Calu3 (cell line): ENCODE measurements around the gene MED12L. TPM values are rescaled to one million over a fixed set of nuclear protein-coding genes. Genes with fewer than 3 reads are reported as not detected.

Experiments
- BruUV-seq: library from RNA; stranded (reverse); fragments of 400-500 nt; replicated peaks from 2 replicates; lab custom pipeline; 2021; lab: Mats Ljungman, UMichigan
- CTCF ChIA-PET: fragments of 300-600 bp; sonication (Branson Sonifier 250); formaldehyde crosslinking; loops from one replicate; lab custom pipeline; 2022; ENCODE audit warnings: antibody characterized with exemption; lab: Charles Lee
- DNase-seq: peaks from one replicate; pipeline ENCODE4 v3.0.0; 2022
- H3K27ac Mint-ChIP-seq: one replicate; pipeline ENCODE4 v1.8.0; 2022; ENCODE audit warnings: mixed read lengths; ENCODE audit not compliant: unreplicated experiment
- H3K27me3 Mint-ChIP-seq: one replicate; pipeline ENCODE4 v1.8.0; 2022; ENCODE audit warnings: mixed read lengths; ENCODE audit not compliant: unreplicated experiment
- H3K36me3 Mint-ChIP-seq: one replicate; pipeline ENCODE4 v1.8.0; 2022; ENCODE audit warnings: mild to moderate bottlenecking, moderate library complexity, mixed read lengths; ENCODE audit not compliant: insufficient read depth, unreplicated experiment
- H3K4me1 Mint-ChIP-seq: one replicate; pipeline ENCODE4 v1.8.0; 2022; ENCODE audit warnings: mild to moderate bottlenecking, low read depth, mixed read lengths; ENCODE audit not compliant: unreplicated experiment
- H3K4me3 Mint-ChIP-seq: one replicate; pipeline ENCODE4 v1.8.0; 2022; ENCODE audit warnings: mild to moderate bottlenecking, low read depth, moderate library complexity, mixed read lengths; ENCODE audit not compliant: unreplicated experiment
- H3K9me3 Mint-ChIP-seq: one replicate; pipeline ENCODE4 v1.8.0; 2022; ENCODE audit warnings: low read depth, mixed read lengths; ENCODE audit not compliant: unreplicated experiment
- CTCF ChIP-seq: fragments of 200-600 bp; IDR thresholded peaks from one replicate; pipeline ENCODE4 v1.8.0; 2022; ENCODE audit warnings: antibody characterized with exemption; ENCODE audit not compliant: unreplicated experiment
- intact Hi-C: fragments of 100-400 bp; cut with micrococcal nuclease; formaldehyde crosslinking; loops from one replicate; pipeline ENCODE4 v1.10.0; 2022; ENCODE audit not compliant: unreplicated experiment
- total RNA-seq: library from RNA; stranded (reverse); gene quantifications from 2 replicates; pipeline ENCODE4 v1.2.3, GENCODE V29; 2022

Gene MED12L
- total RNA-seq, 1 experiment from 2014 or later, result 4.6 TPM

- DNase-seq, result no peak
- no peak overlapping the region for H3K4me3 Mint-ChIP-seq
- no peaks in the 10 kb centered on the region for H3K4me1 Mint-ChIP-seq
- no peak overlapping the region for H3K27ac Mint-ChIP-seq
- CTCF ChIA-PET, result no interaction called here
- H3K9me3 Mint-ChIP-seq, result no peaks in the 10 kb centered on the region
- no TSS peak for BruUV-seq
- intact Hi-C loops, result no loop called here
- no peak for TF ChIP-seq CTCF
- H3K36me3 Mint-ChIP-seq, result no peaks in the 10 kb centered on the region
- no peaks in the 10 kb centered on the region for H3K27me3 Mint-ChIP-seq
These were observed 325.6 kb downstream of the MED12L start for GRCh38 chr3:151410891-151411559.

- no peaks in the 10 kb centered on the region for H3K36me3 Mint-ChIP-seq
- intact Hi-C loops, result no loop called here
These were observed 327.5 kb downstream of the MED12L start for GRCh38 chr3:151412989-151413388.

GRCh38 chr3:151415289-151415688, 329.8 kb downstream of the MED12L start:
- Mint-ChIP-seq H3K9me3 (no peaks in the 10 kb centered on the region), H3K4me3 (no peak overlapping the region), H3K4me1 (no peaks in the 10 kb centered on the region), H3K36me3 (no peaks in the 10 kb centered on the region), H3K27ac (no peak overlapping the region), H3K27me3 (no peaks in the 10 kb centered on the region)
- intact Hi-C loops, result no loop called here
- TF ChIP-seq CTCF, result no peak
- DNase-seq, result no peak
- CTCF ChIA-PET, result no interaction called here
- BruUV-seq, result no TSS peak

More at GRCh38 chr3:151412989-151413388, 327.5 kb downstream of the MED12L start:
- no peaks in the 10 kb centered on the region for H3K4me1 Mint-ChIP-seq
- H3K27ac Mint-ChIP-seq, result no peak overlapping the region
- CTCF ChIA-PET, result no interaction called here
- BruUV-seq, result no TSS peak
- H3K9me3 Mint-ChIP-seq, result no peaks in the 10 kb centered on the region
- peak; percentile 12 for DNase-seq
- H3K27me3 Mint-ChIP-seq, result no peaks in the 10 kb centered on the region
- H3K4me3 Mint-ChIP-seq, result no peak overlapping the region
- TF ChIP-seq CTCF, result no peak

GRCh38 chr3:151419806-151420205, 334.3 kb downstream of the MED12L start:
- no peak overlapping the region for H3K27ac Mint-ChIP-seq

More at GRCh38 chr3:151419806-151420205, 334.3 kb downstream of the MED12L start:
- no peak for DNase-seq
- Mint-ChIP-seq H3K9me3 (peaks cover 2% of the 10 kb centered on the region), H3K4me3 (no peak overlapping the region), H3K27me3 (no peaks in the 10 kb centered on the region), H3K4me1 (no peaks in the 10 kb centered on the region), H3K36me3 (no peaks in the 10 kb centered on the region)
- TF ChIP-seq CTCF, result no peak
- CTCF ChIA-PET, result no interaction called here
- BruUV-seq, result no TSS peak
- intact Hi-C loops, result no loop called here
